K562 (cell line): Measurements from ENCODE around the gene POLR2L. TPM values are rescaled to one million over a fixed set of nuclear protein-coding genes. Genes with fewer than 3 reads are reported as not detected.

Source experiments
- ATAC-seq: fragments of 200-7000 bp; cut with Tn5 transposase; 3 replicates; pipeline ENCODE4 v1.9.1; 2020; ENCODE audit warnings: moderate library complexity
- BruUV-seq: library from RNA; stranded (reverse); fragments of 400-500 nt; replicated peaks from 2 replicates; lab custom pipeline; 2021; lab: Mats Ljungman, UMichigan
- CTCF ChIA-PET: fragments of 300-600 bp; formaldehyde crosslinking; extraction: SDS; loops from one replicate; lab custom pipeline; 2021; ENCODE audit warnings: low intra/inter-chr PET ratio; lab: Yijun Ruan, JAX
- POLR2A ChIA-PET: fragments of 300-600, 350-650 bp; sonication (Branson Sonifier 250); formaldehyde crosslinking; extraction: SDS; loops from one replicate; lab custom pipeline; 2021; ENCODE audit warnings: antibody characterized with exemption, inconsistent platforms; lab: Yijun Ruan, JAX
- DNase-seq, 4 experiments: peaks; one replicate each; pipeline versions ENCODE4 v3.0.0 to v3.0.0-alpha.2; 2011 to 2018; ENCODE audit warnings: low spot score in 3 of 4, mixed read lengths in 3 of 4; ENCODE audit errors: extremely low read depth in 1 of 4
- FAIRE-seq: peaks from 2 replicates; lab custom pipeline; 2011; peaks lifted over from hg19 to GRCh38; lab: Jason Lieb, UNC
- H2AFZ ChIP-seq: 2 replicates; pipeline ENCODE4 v1.6.0; 2011; ENCODE audit warnings: low read depth, low read length, control low read depth, inconsistent platforms
- H3K27ac ChIP-seq: fragments of 200-600 bp; 3 replicates; pipeline ENCODE4 v1.8.0; 2011; ENCODE audit warnings: low read depth, mild to moderate bottlenecking, control low read depth, inconsistent platforms, low read length, moderate library complexity, mixed read lengths; ENCODE audit errors: extremely low read depth
- H3K27me3 ChIP-seq, 2 experiments: fragments of 300-600 bp in 1 of 2; 2 replicates in 1 of 2; 3 replicates in 1 of 2; pipeline versions ENCODE4 v1.6.0 to v1.8.0; 2011; ENCODE audit warnings: inconsistent platforms in 2 of 2, low read length in 2 of 2, mild to moderate bottlenecking in 1 of 2, mixed read lengths in 1 of 2, moderate library complexity in 1 of 2; ENCODE audit not compliant: control insufficient read depth in 2 of 2, insufficient read depth in 2 of 2
- H3K36me3 ChIP-seq: fragments of 300-600 bp; 3 replicates; pipeline ENCODE4 v1.8.0; 2011; ENCODE audit warnings: mild to moderate bottlenecking, low read length, inconsistent platforms; ENCODE audit not compliant: control insufficient read depth, insufficient read depth
- H3K4me1 ChIP-seq, 2 experiments: fragments of 200-600 bp in 1 of 2; replicated peaks in 1 of 2; 2 replicates in 1 of 2; 3 replicates in 1 of 2; pipeline versions ENCODE4 v1.5.1 to v1.8.0; 2011; ENCODE audit warnings: inconsistent platforms in 2 of 2, low read length in 2 of 2, mild to moderate bottlenecking in 1 of 2, mixed read lengths in 1 of 2, moderate library complexity in 1 of 2; ENCODE audit not compliant: control insufficient read depth in 2 of 2, insufficient read depth in 2 of 2
- H3K4me2 ChIP-seq: 2 replicates; pipeline ENCODE4 v1.6.1; 2011; ENCODE audit warnings: low read length, control low read depth, inconsistent platforms, mixed read lengths; ENCODE audit not compliant: insufficient read depth
- H3K4me3 ChIP-seq: fragments of 200-600 bp; sonication (generic), shearing (Covaris generic); 2 replicates; pipeline ENCODE4 v1.5.1; 2016; ENCODE audit warnings: control low read depth, inconsistent platforms
- H3K79me2 ChIP-seq: fragments of 200-600 bp; 3 replicates; pipeline ENCODE4 v1.8.0; 2011; ENCODE audit warnings: low read length, inconsistent platforms; ENCODE audit not compliant: control insufficient read depth, insufficient read depth
- H3K9ac ChIP-seq, 2 experiments: 2 replicates each; pipeline versions ENCODE4 v1.6.0 to v1.6.1; 2011; ENCODE audit warnings: low read depth in 2 of 2, low read length in 2 of 2, control low read depth in 1 of 2, inconsistent platforms in 1 of 2, mild to moderate bottlenecking in 1 of 2, mixed read lengths in 1 of 2; ENCODE audit not compliant: insufficient read depth in 1 of 2
- H3K9me1 ChIP-seq: one replicate; pipeline ENCODE4 v1.6.0; 2011; ENCODE audit warnings: inconsistent platforms, mild to moderate bottlenecking, low read length, moderate library complexity; ENCODE audit not compliant: control insufficient read depth, insufficient read depth
- H3K9me3 ChIP-seq: replicated peaks from 2 replicates; pipeline ENCODE4 v1.5.1; 2011; ENCODE audit warnings: low read depth, low read length, inconsistent platforms; ENCODE audit not compliant: control insufficient read depth, insufficient read depth
- H4K20me1 ChIP-seq: replicated peaks from 2 replicates; pipeline ENCODE4 v1.6.1; 2011; ENCODE audit warnings: low read length, inconsistent platforms, mixed read lengths; ENCODE audit not compliant: control insufficient read depth, insufficient read depth
- CTCF ChIP-seq, 3 experiments: IDR thresholded peaks in 2 of 3; conservative IDR thresholded peaks in 1 of 3; 2 replicates each; pipeline ENCODE4 v1.5.1; 2011 to 2012; ENCODE audit warnings: low read length in 3 of 3, mild to moderate bottlenecking in 3 of 3, control low read depth in 2 of 3, improper control_type of control experiment in 1 of 3, inconsistent platforms in 1 of 3, low read depth in 1 of 3, mixed read lengths in 1 of 3, moderate library complexity in 1 of 3; ENCODE audit not compliant: insufficient read depth in 2 of 3
- HNRNPL ChIP-seq: fragments of 200-400 bp; formaldehyde crosslinking; IDR thresholded peaks from 2 replicates; pipeline ENCODE4 v1.6.1; 2017; ENCODE audit warnings: low read depth, mild to moderate bottlenecking, low read length
- PHF21A ChIP-seq: fragments of 450-650 bp; IDR thresholded peaks from 2 replicates; pipeline ENCODE4 v1.6.1; 2017; ENCODE audit warnings: low read depth, borderline replicate concordance
- SAFB2 ChIP-seq: fragments of 200-400 bp; formaldehyde crosslinking; IDR thresholded peaks from 2 replicates; pipeline ENCODE4 v1.6.1; 2018; ENCODE audit warnings: borderline replicate concordance, low read length, low read depth, moderate library complexity; ENCODE audit not compliant: severe bottlenecking
- ZBTB40 ChIP-seq, 2 experiments: fragments of 450-650 bp in 1 of 2; sonication (generic) in 1 of 2; formaldehyde crosslinking in 1 of 2; IDR thresholded peaks; 2 replicates each; pipeline versions ENCODE4 v1.7.1 to v1.9.0; 2016 to 2022; ENCODE audit warnings: inconsistent platforms in 1 of 2, mild to moderate bottlenecking in 1 of 2, missing genetic modification reagents in 1 of 2
- ZNF354B ChIP-seq: fragments of 250-450 bp; sonication (Bioruptor Pico); IDR thresholded peaks from 2 replicates; pipeline ENCODE4 v1.4.0; 2020
- WGBS: fragments of 100-300 bp; shearing (Covaris generic); methylation state at CpG from one replicate; pipeline ENCODE4 v1.1.6; 2016; ENCODE audit warnings: low coverage, mixed read lengths; ENCODE audit not compliant: insufficient coverage; ENCODE audit errors: missing lambda C conversion rate; 5-methylcytosine and 5-hydroxymethylcytosine counted together
- in situ Hi-C: fragments of 300-500 bp; cut with MboI; formaldehyde crosslinking; loops from 4 replicates; pipeline ENCODE4 v1.15.0; 2018; ENCODE audit warnings: inconsistent platforms, mixed read lengths
- intact Hi-C: fragments of 100-400 bp; cut with micrococcal nuclease; formaldehyde crosslinking; loops from 2 replicates; pipeline ENCODE4 v1.14.2; 2022
- polyA plus RNA-seq, 8 experiments: library from polyadenylated mRNA; depleted of rRNA in 4 of 8; stranded (reverse) in 5 of 8; unstranded in 3 of 8; fragments of >200 nt; fragmentation: Nextera tagmentation in 2 of 8; fragmentation: Illumina TruSeq in 1 of 8; extraction: Ambion mirVana in 2 of 8; extraction: Trizol in 1 of 8; gene quantifications; 2 replicates each; pipeline versions ENCODE4 v1.2.1 to v1.2.3, GENCODE V29; 2011 to 2014; ENCODE audit warnings: inconsistent platforms in 1 of 8, missing spikeins in 1 of 8
- total RNA-seq, 7 experiments: library from RNA; depleted of rRNA in 6 of 7; stranded (reverse); fragments of >200 nt in 6 of 7; fragmentation: Illumina TruSeq in 2 of 7; extraction: Trizol in 2 of 7; gene quantifications; 2 replicates each; pipeline versions ENCODE4 v1.2.1 to v1.2.3, GENCODE V29; 2011 to 2021; ENCODE audit warnings: low replicate concordance in 1 of 7
- TF ChIP-seq, protein P1 (sequence below): sonication (generic); formaldehyde crosslinking; IDR thresholded peaks from 2 replicates; pipeline ENCODE4 v1.8.1; 2023; ENCODE audit warnings: mild to moderate bottlenecking, missing genetic modification reagents

POLR2L gene
- total and polyA plus RNA-seq, 9 of the 15 experiments (the other 6 are each of a cell fraction or from before 2014, with no cell fraction given): 38.3 to 688 (median 108) TPM

GRCh38 chr11:802018-802617, 40.2 kb downstream of the POLR2L start:
- Histone ChIP-seq H3K4me3 (no peak overlapping the region), H3K36me3 (peaks cover 38% of the 10 kb centered on the region; the same call in 1 of the 3 replicates), H3K79me2 (peaks cover 24% of the 10 kb centered on the region; the same call in 2 of the 3 replicates), H4K20me1 (no peaks in the 10 kb centered on the region), H3K9me3 (no peaks in the 10 kb centered on the region), H3K9ac (peak overlapping the region in 1 of 2 experiments; percentile 97; a peak in 1 of 4 replicates), H3K27ac (no peak overlapping the region), H3K27me3 (no peaks in the 10 kb centered on the region), H3K9me1 (no peaks in the 10 kb centered on the region), H2AFZ (no peak overlapping the region), H3K4me2 (no peak overlapping the region), H3K4me1 (peaks cover 7 to 96% of the 10 kb centered on the region in 2 experiments; a peak in 4 of 5 replicates)
- BruUV-seq: no TSS peak
- no peak for DNase-seq
- in situ Hi-C loops (no loop called here), intact Hi-C loops (no loop called here)
- CTCF ChIA-PET: no interaction called here
- FAIRE-seq: no peak
- no peak for ATAC-seq
- POLR2A ChIA-PET: interaction anchor here (0.5 to 1.0 kb wide), 5 partner anchors 9 to 110 kb away, joined by 3 to 4 read pairs (median 3); no protein-coding TSS in a partner anchor
- WGBS: 92% methylated on average over 10 of the region's 21 CpGs
- TF ChIP-seq HNRNPL (peak; percentile 16; the same call in 1 of the 2 replicates), CTCF (IDR thresholded peaks at IDR 0.05 in 2 of 3, conservative IDR thresholded peaks at IDR 0.05 in 1 of 3; ENCODE audit: insufficient read depth in 2 of 3, low read depth in 1 of 3, low read length in 3 of 3) (no peak), ZNF354B (CRISPR knock-in tag) (no peak), PHF21A (no peak), ZBTB40 (IDR thresholded peaks at IDR 0.05) (no peak), ZBTB40 (CRISPR knock-in tag; IDR thresholded peaks at IDR 0.05) (no peak), SAFB2 (no peak)
- TF ChIP-seq, protein P1, sequence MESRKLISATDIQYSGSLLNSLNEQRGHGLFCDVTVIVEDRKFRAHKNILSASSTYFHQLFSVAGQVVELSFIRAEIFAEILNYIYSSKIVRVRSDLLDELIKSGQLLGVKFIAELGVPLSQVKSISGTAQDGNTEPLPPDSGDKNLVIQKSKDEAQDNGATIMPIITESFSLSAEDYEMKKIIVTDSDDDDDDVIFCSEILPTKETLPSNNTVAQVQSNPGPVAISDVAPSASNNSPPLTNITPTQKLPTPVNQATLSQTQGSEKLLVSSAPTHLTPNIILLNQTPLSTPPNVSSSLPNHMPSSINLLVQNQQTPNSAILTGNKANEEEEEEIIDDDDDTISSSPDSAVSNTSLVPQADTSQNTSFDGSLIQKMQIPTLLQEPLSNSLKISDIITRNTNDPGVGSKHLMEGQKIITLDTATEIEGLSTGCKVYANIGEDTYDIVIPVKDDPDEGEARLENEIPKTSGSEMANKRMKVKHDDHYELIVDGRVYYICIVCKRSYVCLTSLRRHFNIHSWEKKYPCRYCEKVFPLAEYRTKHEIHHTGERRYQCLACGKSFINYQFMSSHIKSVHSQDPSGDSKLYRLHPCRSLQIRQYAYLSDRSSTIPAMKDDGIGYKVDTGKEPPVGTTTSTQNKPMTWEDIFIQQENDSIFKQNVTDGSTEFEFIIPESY (CRISPR knock-in tag): peak; percentile 95
